NCI-H2227 treated with DMSO at 0.1 percent for 48 hours (cell line): ENCODE results near the gene TMEM218.

Experiments
- DNase-seq: peaks from one replicate; lab custom pipeline; 2025; lab: John Stamatoyannopoulos, UW

TMEM218 gene

GRCh38 chr11:125111343-125112207 is at the start of gene TMEM218:
TMEM218 (minus strand) TSS chr11:125111626; CDS start chr11:125102241, 9,385 bp downstream.
- DNase-seq: peak; percentile 96

- no peak for DNase-seq
These were observed 46.7 kb upstream of the TMEM218 start for GRCh38 chr11:125157953-125158680.

GRCh38 chr11:125157118-125157733 is 45.8 kb upstream of the TMEM218 start:
- no peak for DNase-seq

GRCh38 chr11:125156346-125157117 is 45.1 kb upstream of the TMEM218 start:
- no peak for DNase-seq

GRCh38 chr11:125155767-125156166 is 44.3 kb upstream of the TMEM218 start:
- DNase-seq: no peak

- DNase-seq: no peak
These were observed 43.6 kb upstream of the TMEM218 start for GRCh38 chr11:125155100-125155444.

- no peak for DNase-seq
These were observed 43.1 kb upstream of the TMEM218 start for GRCh38 chr11:125154378-125155099.

GRCh38 chr11:125153837-125154236 is 42.4 kb upstream of the TMEM218 start:
- no peak for DNase-seq

GRCh38 chr11:125148743-125149142 is 37.3 kb upstream of the TMEM218 start:
- DNase-seq: no peak

GRCh38 chr11:125148011-125148410 is 36.6 kb upstream of the TMEM218 start:
- DNase-seq: no peak

GRCh38 chr11:125147280-125147679 is 35.9 kb upstream of the TMEM218 start:
- DNase-seq: no peak

- no peak for DNase-seq
These were observed 34.8 kb upstream of the TMEM218 start for GRCh38 chr11:125146232-125146631.

GRCh38 chr11:125141686-125142535 is 30.5 kb upstream of the TMEM218 start:
- DNase-seq: no peak

GRCh38 chr11:125141178-125141577 is 29.8 kb upstream of the TMEM218 start:
- no peak for DNase-seq

GRCh38 chr11:125140233-125140632 is 28.8 kb upstream of the TMEM218 start:
- DNase-seq: peak; percentile 2

- DNase-seq: no peak
These were observed 28.4 kb upstream of the TMEM218 start for GRCh38 chr11:125139778-125140177.

- no peak for DNase-seq
These were observed 27.5 kb upstream of the TMEM218 start for GRCh38 chr11:125138966-125139365.

GRCh38 chr11:125136001-125136400 is 24.6 kb upstream of the TMEM218 start:
- no peak for DNase-seq

- DNase-seq: no peak
These were observed 21.2 kb upstream of the TMEM218 start for GRCh38 chr11:125132596-125132995.

- no peak for DNase-seq
These were observed 20.6 kb upstream of the TMEM218 start for GRCh38 chr11:125132071-125132470.
